Frontal cortex (tissue), 4 donors: ENCODE data around the gene SPIN1. TPM values are rescaled to one million over a fixed set of nuclear protein-coding genes. Genes with fewer than 3 reads are reported as not detected.
"Not testable (repeated sequence)": the region's sequence is repeated elsewhere in the genome, so short reads cannot be mapped to it uniquely, and the experiment has no call there.

Experiments used
- DNase-seq, 2 donors: peaks; one replicate each; pipeline ENCODE4 v3.0.0; 2012; ENCODE audit warnings: low spot score in 2 of 2
- FAIRE-seq: peaks from 2 replicates; lab custom pipeline; 2012; peaks lifted over from hg19 to GRCh38; lab: Jason Lieb, UNC
- total RNA-seq: library from RNA; depleted of rRNA; stranded (reverse); fragments of >200 nt; gene quantifications from one replicate; pipeline ENCODE4 v1.2.3, GENCODE V29; 2014
- donor health status: control.
- donor health status: control.
- donor health status: control.

SPIN1 gene
- 351 TPM for total RNA-seq

DNA sequence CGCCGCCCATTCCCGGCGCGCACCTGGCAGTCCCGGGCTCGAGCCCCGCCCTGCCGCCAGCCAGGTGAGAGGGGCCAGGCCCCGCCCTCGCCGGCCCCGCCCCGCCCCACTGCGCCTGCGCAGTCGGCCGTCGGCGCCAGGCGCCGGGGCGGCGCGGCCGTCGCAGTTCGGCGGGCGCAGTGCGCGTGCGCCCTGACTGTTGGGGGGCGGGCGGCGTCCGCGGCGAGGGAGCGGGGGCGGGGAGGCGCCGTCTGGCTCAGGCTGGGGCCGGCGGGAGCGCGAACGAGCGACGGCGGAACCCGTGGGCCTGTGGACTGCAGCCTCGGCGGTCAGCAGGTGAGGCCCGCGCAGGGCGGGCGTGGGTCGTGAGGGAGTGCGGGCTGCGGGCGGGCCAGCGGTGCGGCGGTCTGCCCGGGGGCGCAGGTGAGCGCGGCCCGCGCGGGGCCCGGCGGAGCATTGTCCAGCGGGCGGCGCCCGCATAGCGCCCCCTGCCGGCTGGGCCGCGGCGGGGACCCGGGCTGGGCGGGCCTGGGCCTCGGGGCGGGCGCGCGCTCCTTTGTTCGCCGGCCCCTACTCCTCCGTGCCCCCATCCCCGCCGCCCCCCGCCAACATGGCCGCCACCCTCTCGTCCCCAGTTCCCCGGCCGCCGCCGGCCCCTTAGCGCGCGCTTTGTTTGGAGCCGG, at the start of gene SPIN1:
Gene SPIN1, plus strand, starts transcription at position 242 of the 683 bp plus-strand sequence. CDS start 38,096 bp downstream, outside the sequence.
- DNase-seq (peak; percentile 92 to 93), FAIRE-seq (no peak)

DNA sequence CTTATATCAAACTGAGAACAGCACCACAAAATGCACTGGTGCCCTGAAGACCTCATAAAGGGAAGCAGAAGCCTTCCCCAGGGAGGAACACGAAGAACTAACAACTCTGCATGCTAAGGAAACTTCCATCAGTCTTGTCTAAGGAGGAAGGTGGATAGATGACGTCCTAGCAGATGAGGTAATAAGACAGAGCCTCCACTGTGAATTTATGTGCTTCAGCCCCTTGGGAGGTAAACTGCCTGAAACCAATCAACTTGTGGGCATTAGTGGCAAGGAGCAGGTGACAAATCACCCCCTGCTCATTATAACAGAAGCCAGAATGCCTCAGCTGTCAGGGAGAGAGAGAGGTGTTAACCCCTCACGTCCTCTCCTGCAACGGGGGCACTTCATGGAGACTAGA, 48.9 kb upstream of the SPIN1 start:
- FAIRE-seq = no peak
- no peak for DNase-seq

DNA sequence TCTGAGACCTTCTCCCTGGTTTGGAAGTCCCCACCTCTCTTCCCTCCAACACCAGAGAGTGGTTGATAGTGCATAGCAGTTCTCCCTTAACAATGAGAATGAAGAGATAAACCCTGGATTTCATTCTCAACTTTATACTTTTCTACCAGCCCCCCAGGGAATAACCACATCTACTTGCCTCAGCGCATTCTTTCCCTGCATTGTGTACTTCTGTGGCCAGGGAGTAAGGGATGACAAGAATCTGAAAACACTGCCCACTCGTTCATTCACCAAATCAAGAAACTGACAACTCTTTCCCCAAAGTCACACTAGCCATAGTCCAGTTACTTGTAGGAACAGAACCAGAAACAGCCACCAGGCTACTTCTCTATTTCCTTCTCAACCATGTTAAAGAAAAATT, 46.0 kb upstream of the SPIN1 start:
- no peak for DNase-seq
- FAIRE-seq = no peak

- DNase-seq (no peak), FAIRE-seq (no peak)
These were observed 44.2 kb upstream of the SPIN1 start for GRCh38 chr9:88344013-88344412.

DNA sequence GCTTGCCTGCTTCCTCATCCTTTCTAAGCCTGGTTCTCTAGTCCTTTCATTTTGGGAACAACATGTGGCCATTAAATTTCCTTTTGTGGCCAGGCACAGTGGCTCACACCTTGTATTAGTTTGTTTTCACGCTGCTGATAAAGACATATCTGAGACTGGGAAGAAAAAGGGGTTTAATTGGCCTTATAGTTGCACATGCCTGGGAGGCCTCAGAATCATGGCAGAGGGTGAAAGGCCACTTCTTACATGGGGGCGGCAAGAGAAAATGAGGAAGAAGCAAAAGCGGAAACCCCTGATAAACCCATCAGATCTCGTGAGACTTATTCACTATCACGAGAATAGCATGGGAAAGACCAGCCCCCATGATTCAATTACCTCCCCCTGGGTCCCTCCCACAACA, 37.9 kb upstream of the SPIN1 start:
- not testable (repeated sequence) for FAIRE-seq, DNase-seq

GRCh38 chr9:88355166-88355565, 33.1 kb upstream of the SPIN1 start:
- FAIRE-seq (no peak), DNase-seq (no peak)

- DNase-seq, FAIRE-seq: not testable (repeated sequence)
These were observed 31.0 kb upstream of the SPIN1 start for GRCh38 chr9:88357250-88357649.

DNA sequence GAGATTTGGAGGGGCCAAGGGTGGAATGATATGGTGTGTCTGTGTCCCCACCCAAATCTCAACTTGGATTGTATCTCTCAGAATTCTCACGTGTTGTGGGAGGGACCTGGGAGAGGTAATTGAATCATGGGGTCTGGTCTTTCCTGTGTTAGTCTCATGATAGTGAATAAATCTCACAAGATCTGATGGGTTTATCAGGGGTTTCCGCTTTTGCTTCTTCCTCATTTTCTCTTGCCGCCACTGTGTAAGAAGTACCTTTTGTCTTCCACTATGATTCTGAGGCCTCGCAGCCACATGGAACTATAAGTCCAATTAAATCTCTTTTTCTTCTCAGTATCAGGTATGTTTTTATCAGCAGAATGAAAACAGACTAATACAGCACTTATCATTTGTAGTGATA, 29.5 kb upstream of the SPIN1 start:
- DNase-seq (no peak), FAIRE-seq (no peak)

- DNase-seq = no peak
- no peak for FAIRE-seq
These were observed 28.3 kb upstream of the SPIN1 start for GRCh38 chr9:88359974-88360373.

GRCh38 chr9:88362681-88363080, 25.6 kb upstream of the SPIN1 start:
- DNase-seq = no peak
- no peak for FAIRE-seq

- no peak for FAIRE-seq
These were observed 24.6 kb upstream of the SPIN1 start for GRCh38 chr9:88363661-88364060.

DNA sequence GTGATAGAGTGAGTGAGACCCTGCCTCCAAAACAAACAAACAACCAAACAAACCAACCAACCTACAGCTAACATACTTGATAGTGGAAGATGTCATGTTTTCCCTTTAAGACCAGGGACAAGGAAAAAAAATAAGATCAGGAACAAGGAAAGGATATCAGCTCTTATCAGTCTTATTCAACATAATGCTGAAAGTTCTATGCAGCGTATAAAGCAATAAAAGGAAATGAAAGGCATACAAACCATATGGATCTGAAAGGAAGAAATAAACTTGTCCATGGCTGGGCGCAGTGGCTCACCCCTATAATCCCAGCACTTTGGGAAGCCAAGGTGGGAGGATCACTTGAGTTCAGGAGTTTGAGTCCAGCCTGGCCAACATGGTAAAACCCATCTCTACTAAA, 23.5 kb upstream of the SPIN1 start:
- FAIRE-seq (no peak), DNase-seq (no peak)

More at GRCh38 chr9:88363661-88364060, 24.6 kb upstream of the SPIN1 start:
- DNase-seq = no peak

- no peak for DNase-seq
- FAIRE-seq = no peak
These were observed 17.9 kb upstream of the SPIN1 start for GRCh38 chr9:88370346-88370745.

DNA sequence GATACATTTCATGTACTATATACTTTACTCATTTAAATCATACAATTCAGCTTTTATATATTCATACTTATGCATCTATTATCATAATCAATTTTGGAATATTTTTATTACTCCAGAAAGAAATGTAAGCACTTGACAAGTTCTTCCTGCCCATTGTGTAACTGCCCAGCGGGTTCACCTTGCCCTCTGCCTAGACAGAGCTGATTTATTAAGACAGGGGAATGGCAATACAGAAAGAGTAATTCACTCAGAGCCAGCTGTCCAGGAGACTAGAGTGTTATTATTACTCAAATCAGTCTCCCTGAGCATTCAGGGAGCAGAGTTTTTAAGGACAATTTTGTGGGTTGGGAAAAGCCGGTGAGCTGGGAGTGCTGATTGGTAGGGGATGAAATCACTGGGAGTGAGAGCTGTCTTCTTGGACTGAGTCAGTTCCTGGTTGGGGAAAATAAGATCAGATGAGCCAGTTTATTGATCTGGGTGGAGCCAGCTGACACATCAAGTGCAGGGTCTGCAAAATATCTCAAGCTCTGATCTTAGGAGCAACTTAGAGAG, 16.1 kb upstream of the SPIN1 start:
- no peak for DNase-seq
- no peak for FAIRE-seq

DNA sequence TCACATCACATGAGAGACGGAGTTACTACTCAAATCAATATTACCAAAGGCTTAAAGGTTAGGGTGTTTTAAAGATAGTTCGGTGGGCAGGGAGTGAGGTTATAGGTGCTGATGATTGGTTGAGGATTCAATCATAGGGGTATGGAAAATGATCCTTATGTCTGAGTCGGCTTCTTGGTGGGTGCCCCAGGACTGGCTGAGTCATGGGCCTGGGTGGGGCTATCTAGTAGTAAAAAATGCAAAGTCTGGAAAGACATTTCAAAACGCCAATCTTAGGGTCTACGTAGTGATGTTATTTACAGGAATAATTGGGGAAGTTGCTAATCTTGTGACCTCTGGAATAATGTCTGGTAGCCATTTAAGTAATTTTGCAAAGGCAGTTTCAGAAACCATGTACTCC, 15.2 kb upstream of the SPIN1 start:
- DNase-seq (no peak), FAIRE-seq (no peak)

GRCh38 chr9:88378317-88378716, 9.9 kb upstream of the SPIN1 start:
- no peak for FAIRE-seq
- no peak for DNase-seq

DNA sequence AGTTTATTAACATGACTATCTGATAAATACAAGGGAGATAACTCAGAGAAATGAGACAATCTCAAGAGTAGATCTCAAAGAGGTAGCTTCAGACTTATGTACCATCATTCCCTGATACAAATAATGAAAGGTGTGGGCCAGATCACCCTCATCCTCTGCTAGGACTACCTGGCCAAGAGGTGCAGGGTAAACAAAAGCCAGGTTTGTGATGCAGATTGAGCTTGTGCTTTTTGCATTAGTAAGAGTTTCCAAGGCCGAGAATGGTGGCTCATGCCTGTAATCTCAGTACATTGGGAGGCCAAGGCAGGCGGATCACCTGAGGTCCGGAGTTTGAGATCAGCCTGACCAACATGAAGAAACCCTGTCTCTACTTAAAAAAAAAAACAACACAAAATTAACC, 8.9 kb upstream of the SPIN1 start:
- DNase-seq = no peak
- no peak for FAIRE-seq

GRCh38 chr9:88380118-88380517, 8.1 kb upstream of the SPIN1 start:
- no peak for FAIRE-seq

DNA sequence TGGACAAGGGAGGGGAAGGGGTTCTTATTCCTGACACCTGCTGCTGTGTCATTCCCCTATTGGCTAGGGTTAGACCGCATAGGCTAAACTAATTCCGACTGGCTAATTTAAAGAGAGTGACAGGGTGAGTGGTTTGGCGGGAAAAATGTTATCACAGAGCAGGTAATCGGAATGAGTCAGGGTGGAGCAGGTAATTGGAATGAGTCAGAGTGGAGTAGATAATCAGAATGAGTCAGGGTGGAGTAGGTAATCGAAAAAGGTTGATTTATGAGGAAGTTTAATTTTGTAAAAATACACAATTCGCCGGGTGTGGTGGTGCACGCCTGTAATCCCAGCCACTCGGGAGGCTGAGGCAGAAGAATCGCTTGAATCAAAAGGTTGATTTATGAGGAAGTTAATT, 6.9 kb upstream of the SPIN1 start:
- FAIRE-seq, DNase-seq: not testable (repeated sequence)

More at GRCh38 chr9:88380118-88380517, 8.1 kb upstream of the SPIN1 start:
- DNase-seq = no peak

DNA sequence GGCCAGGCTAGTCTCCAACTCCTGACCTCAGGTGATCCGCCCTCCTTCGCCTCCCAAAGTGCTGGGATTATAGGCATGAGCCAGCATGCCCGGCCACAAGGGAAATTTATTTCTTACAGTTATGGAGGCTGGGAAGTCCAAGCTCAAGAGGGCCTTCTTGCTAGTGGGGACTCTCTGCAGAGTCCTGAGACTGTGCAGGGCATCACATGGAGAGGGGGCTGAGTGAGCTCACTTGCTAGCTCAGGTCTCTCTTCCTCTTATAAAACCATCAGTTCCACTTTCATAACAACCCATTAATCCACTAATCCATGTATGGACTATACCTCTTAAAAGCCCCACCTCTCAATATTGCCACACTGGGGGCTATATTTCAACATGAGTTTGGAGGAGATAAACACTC, 5.1 kb upstream of the SPIN1 start:
- no peak for FAIRE-seq
- no peak for DNase-seq

GRCh38 chr9:88386137-88386536, 2.1 kb upstream of the SPIN1 start:
- not testable (repeated sequence) for DNase-seq, FAIRE-seq

GRCh38 chr9:88387036-88387551, 1.1 kb upstream of the SPIN1 start:
- DNase-seq (no peak), FAIRE-seq (no peak)
